ENCODE measurements around the gene MAK. TPM values are rescaled to one million over a fixed set of nuclear protein-coding genes. Genes with fewer than 3 reads are reported as not detected.
A peak's percentile ranks its signal among the peaks of the same experiment; 100 is the strongest.

Gene MAK
- polyA plus RNA-seq, 2 of the 4 experiments (the other 2 are of a cell fraction), result 0.05 to 0.09 TPM

GRCh38 chr6:10843554-10843953, 5.2 kb upstream of the MAK start (continued):
- TF ChIP-seq CHD2 (IDR thresholded peaks at IDR 0.05; ENCODE audit: low read length, partially characterized antibody) (no peak), ZC3H11A (IDR thresholded peaks at IDR 0.05) (no peak), KDM1A (IDR thresholded peaks at IDR 0.05; ENCODE audit: low read depth) (no peak), JUN (IDR thresholded peaks at IDR 0.05) (no peak), POLR2AphosphoS2 (conservative IDR thresholded peaks at IDR 0.05; ENCODE audit: low read length) (no peak)

GRCh38 chr6:10838794-10839333, 525 bp upstream of the MAK start:
- peak; percentile 16 to 30; a peak in 3 of 6 replicates for ATAC-seq
- no peak for TF ChIP-seq POLR2AphosphoS2 (conservative IDR thresholded peaks at IDR 0.05; ENCODE audit: low read length)
- TF ChIP-seq REST (IDR thresholded peaks at IDR 0.05), result no peak
- no peak for TF ChIP-seq CBX2 (IDR thresholded peaks at IDR 0.05; ENCODE audit: borderline replicate concordance, low read depth)
- TF ChIP-seq HEYL (CRISPR knock-in tag; IDR thresholded peaks at IDR 0.05), result no peak
- no peak for TF ChIP-seq MYC (IDR thresholded peaks at IDR 0.05; ENCODE audit: borderline replicate concordance, low read length)
- no peak for TF ChIP-seq CHD2 (IDR thresholded peaks at IDR 0.05; ENCODE audit: low read length, partially characterized antibody)
- no peak for TF ChIP-seq HES2 (IDR thresholded peaks at IDR 0.05)
- TF ChIP-seq RFX5 (IDR thresholded peaks at IDR 0.05), result no peak
- no peak for TF ChIP-seq RNF2 (IDR thresholded peaks at IDR 0.05; ENCODE audit: borderline replicate concordance, low read depth)
- TF ChIP-seq SMC3 (IDR thresholded peaks at IDR 0.05), result no peak
- POLR2A ChIA-PET, result no interaction called here

GRCh38 chr6:10837622-10837994, 731 bp downstream of the MAK start:
- TF ChIP-seq RNF2 (IDR thresholded peaks at IDR 0.05; ENCODE audit: borderline replicate concordance, low read depth), result peak; percentile 94
- TF ChIP-seq ZFP36 (IDR thresholded peaks at IDR 0.05; ENCODE audit: borderline replicate concordance, partially characterized antibody), result peak; percentile 20
- TF ChIP-seq MYC (IDR thresholded peaks at IDR 0.05; ENCODE audit: borderline replicate concordance, low read length), result no peak
- no peak for TF ChIP-seq HDAC2 (IDR thresholded peaks at IDR 0.05)
- TF ChIP-seq CBX8 (IDR thresholded peaks at IDR 0.05), result peak; percentile 93; the same call in 1 of the 2 replicates
- no peak for TF ChIP-seq HMGXB4 (CRISPR knock-in tag; IDR thresholded peaks at IDR 0.05; ENCODE audit: borderline replicate concordance)
- no peak for TF ChIP-seq CEBPB (IDR thresholded peaks at IDR 0.05)
- H3K4me3 ChIP-seq, result peak overlapping the region; percentile 50
- H3K4me1 ChIP-seq, result no peaks in the 10 kb centered on the region
- POLR2A ChIA-PET, result interaction anchor here (1.6 kb wide), 1 partner anchor 49 kb away, joined by 4 read pairs; the partner anchor contains the start of gene SYCP2L
- ATAC-seq (peak; percentile 34 to 49), FAIRE-seq (no peak), DNase-seq (ENCODE audit: low read depth in 1 of 2, low spot score in 1 of 2) (no peak)
- H3K4me2 ChIP-seq, result peak overlapping the region; percentile 93
- under 1% methylated on average over 18 of the region's 22 CpGs for WGBS (ENCODE audit: missing lambda C conversion rate)
- peak overlapping the region; percentile 15 to 69; a peak in 3 of 6 replicates for H3K27ac ChIP-seq
- H3K9me3 ChIP-seq, result no peaks in the 10 kb centered on the region
- CTCF ChIA-PET, result interaction anchor here (1.5 to 1.7 kb wide), 2 partner anchors 10 to 50 kb away, joined by 5 read pairs; partner anchors contain the start of gene SYCP2L

More at GRCh38 chr6:10838794-10839333, 525 bp upstream of the MAK start:
- H3K4me1 ChIP-seq, result no peaks in the 10 kb centered on the region
- peak overlapping the region; percentile 50 for H3K4me3 ChIP-seq
- CTCF ChIA-PET, result interaction anchor here (1.0 kb wide), 1 partner anchor 48 kb away, joined by 3 read pairs; the partner anchor contains the start of gene SYCP2L
- DNase-seq (ENCODE audit: low read depth in 1 of 2, low spot score in 1 of 2) (no peak), FAIRE-seq (no peak)
- peak overlapping the region in 1 of 2 experiments; percentile 69; a peak in 2 of 6 replicates for H3K27ac ChIP-seq
- H3K4me2 ChIP-seq, result peak overlapping the region; percentile 93
- no peaks in the 10 kb centered on the region; the same call in 2 of the 3 replicates for H3K9me3 ChIP-seq
- WGBS (ENCODE audit: missing lambda C conversion rate), result 56% methylated on average over 8 of the region's 8 CpGs
